ENCODE measurements around the gene CALML3. TPM values are rescaled to one million over a fixed set of nuclear protein-coding genes. Genes with fewer than 3 reads are reported as not detected.

Gene CALML3
- total RNA-seq, 1 donor from 2014 or later = not detected

DNA sequence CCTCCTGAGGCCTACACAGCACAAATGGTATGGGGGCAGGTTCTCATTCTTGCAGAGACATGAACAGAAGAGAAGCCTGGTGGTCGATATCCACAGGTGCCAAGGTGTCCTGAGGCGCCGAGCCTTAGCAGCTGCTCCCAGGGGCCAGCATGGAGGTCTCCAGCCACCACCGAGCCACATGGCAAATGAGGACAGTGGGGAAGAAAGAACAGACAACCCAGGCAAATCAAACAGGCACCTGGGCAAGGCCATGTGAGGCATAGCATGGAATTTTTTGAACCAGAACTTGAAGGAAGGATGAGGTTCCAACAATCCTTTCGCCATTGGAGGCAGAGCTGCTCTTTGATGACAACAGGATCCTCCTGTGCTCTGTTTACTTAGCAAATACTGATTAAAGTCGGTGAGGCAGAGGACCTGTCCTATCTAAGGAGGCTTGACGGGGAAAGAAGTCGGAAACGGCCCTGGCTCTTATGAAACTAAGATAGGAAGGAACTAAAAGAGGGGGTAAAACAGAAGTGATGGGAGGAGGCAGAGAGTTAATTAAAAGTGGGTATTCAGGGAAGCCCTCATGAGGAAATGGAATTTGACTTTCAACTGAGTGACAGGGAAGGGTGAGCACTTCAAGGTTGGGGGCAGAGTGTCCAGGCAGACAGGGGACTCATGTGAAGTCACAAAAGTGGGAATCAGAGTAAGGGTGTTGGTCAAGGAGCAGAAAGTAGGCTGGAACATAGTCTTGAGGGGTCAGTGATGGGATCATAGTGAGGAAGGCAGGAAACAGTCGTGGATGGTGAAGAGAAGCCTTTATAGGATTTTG is 8.6 kb upstream of the CALML3 start:
- Histone ChIP-seq H3K36me3 (no peaks in the 10 kb centered on the region), H3K27ac (no peak overlapping the region), H3K9me3 (no peaks in the 10 kb centered on the region), H3K4me3 (no peak overlapping the region), H3K27me3 (no peaks in the 10 kb centered on the region), H3K4me1 (no peaks in the 10 kb centered on the region)
- intact Hi-C loops (cut with DNase I) = no loop called here
- no peak for TF ChIP-seq CTCF (IDR thresholded peaks at IDR 0.05)
- peak; percentile 51 for DNase-seq
- ATAC-seq = no peak

- DNase-seq (no peak), ATAC-seq (no peak)
- H3K36me3 ChIP-seq = no peaks in the 10 kb centered on the region
- H3K27ac ChIP-seq = no peak overlapping the region
- H3K27me3 ChIP-seq = no peaks in the 10 kb centered on the region
- H3K4me1 ChIP-seq = no peaks in the 10 kb centered on the region
- no peak for TF ChIP-seq CTCF (IDR thresholded peaks at IDR 0.05)
- H3K4me3 ChIP-seq = no peak overlapping the region
- H3K9me3 ChIP-seq = no peaks in the 10 kb centered on the region
- intact Hi-C loops (cut with DNase I) = no loop called here
Measured at GRCh38 chr10:5517546-5517945, 7.2 kb upstream of the CALML3 start.

GRCh38 chr10:5518143-5518542 is 6.6 kb upstream of the CALML3 start:
- DNase-seq (no peak), ATAC-seq (peak; percentile 70)
- Histone ChIP-seq H3K4me1 (no peaks in the 10 kb centered on the region), H3K27me3 (no peaks in the 10 kb centered on the region), H3K27ac (no peak overlapping the region), H3K36me3 (no peaks in the 10 kb centered on the region), H3K4me3 (no peak overlapping the region), H3K9me3 (no peaks in the 10 kb centered on the region)
- no peak for TF ChIP-seq CTCF (IDR thresholded peaks at IDR 0.05)
- intact Hi-C loops (cut with DNase I) = no loop called here

DNA sequence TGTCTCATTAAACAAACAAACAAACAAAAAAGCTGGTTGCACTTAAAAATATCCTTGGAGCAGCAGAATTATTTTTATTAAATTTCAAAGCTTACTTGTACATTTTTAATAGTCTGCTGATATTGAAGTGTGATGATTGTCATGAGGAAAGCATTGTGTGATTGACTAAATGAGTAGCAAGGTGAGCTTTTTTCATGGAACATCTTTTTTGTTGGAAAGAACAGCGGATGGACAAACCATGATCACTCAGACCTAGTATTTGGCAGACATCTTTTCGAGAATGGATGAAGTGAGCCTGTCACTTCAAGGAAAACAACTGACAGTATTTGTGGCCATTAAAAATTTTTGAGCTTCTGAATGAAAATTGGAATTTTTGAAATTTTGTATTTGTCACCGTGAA is 5.7 kb upstream of the CALML3 start:
- no peak for ATAC-seq
- Histone ChIP-seq H3K36me3 (no peaks in the 10 kb centered on the region), H3K27ac (no peak overlapping the region), H3K4me3 (no peak overlapping the region), H3K4me1 (no peaks in the 10 kb centered on the region), H3K9me3 (no peaks in the 10 kb centered on the region), H3K27me3 (no peaks in the 10 kb centered on the region)
- intact Hi-C loops (cut with DNase I) = no loop called here
- DNase-seq = no peak
- no peak for TF ChIP-seq CTCF (IDR thresholded peaks at IDR 0.05)

DNA sequence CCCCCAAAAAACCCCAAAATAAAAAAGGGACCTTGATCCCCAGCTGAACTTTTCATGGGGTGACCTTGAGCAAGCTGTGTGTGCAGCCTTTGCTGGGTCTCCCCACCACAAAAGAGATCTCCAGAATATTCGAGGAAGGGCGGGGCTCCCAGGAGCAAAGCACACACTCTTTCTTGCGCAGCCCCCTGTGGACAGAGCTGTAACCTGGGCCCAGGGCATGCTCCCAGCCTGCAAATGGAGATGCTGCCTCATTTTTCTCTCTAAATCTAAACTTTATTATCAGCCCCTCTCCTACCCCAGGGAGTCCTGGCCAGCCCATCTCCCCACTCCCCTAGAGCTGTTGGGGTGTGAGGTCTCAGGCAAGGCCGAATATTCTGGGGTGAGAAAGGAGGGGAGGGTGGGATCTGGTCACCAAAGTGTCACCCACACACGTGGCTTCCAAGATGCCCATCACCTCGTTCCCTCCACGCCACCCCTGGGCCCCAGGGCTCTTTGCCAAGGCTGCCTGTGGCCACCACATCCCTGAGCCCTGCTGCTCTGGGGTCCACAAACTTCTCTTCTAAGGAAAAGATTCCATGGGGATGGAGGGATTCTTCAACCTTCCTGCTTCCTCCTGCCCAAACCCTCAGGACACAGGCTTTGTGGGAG is 1.7 kb upstream of the CALML3 start:
- no peaks in the 10 kb centered on the region for H3K27me3 ChIP-seq
- DNase-seq = peak; percentile 37
- H3K9me3 ChIP-seq = no peaks in the 10 kb centered on the region
- H3K4me3 ChIP-seq = no peak overlapping the region
- H3K36me3 ChIP-seq = no peaks in the 10 kb centered on the region
- H3K4me1 ChIP-seq = no peaks in the 10 kb centered on the region
- ATAC-seq = no peak
- H3K27ac ChIP-seq = no peak overlapping the region
- TF ChIP-seq CTCF (IDR thresholded peaks at IDR 0.05) = no peak
- intact Hi-C loops (cut with DNase I) = no loop called here

Measured in upper lobe of right lung (tissue), 1 donor.